GM23338 (cell line): ENCODE data around the gene TMEM217. TPM values are rescaled to one million over a fixed set of nuclear protein-coding genes. Genes with fewer than 3 reads are reported as not detected.

Experiments
- ATAC-seq: fragments of 200-7000 bp; cut with Tn5 transposase; 3 replicates; pipeline ENCODE4 v1.9.1; 2020
- DNase-seq: peaks from one replicate; pipeline ENCODE4 v3.0.0-alpha.2; 2015; ENCODE audit warnings: low spot score
- H2AFZ ChIP-seq: fragments of 200-600 bp; sonication (generic); 2 replicates; pipeline ENCODE4 v1.8.0; 2016; ENCODE audit warnings: antibody characterized with exemption, mild to moderate bottlenecking, moderate library complexity
- H3F3A ChIP-seq: fragments of 200-600 bp; sonication (generic); replicated peaks from 2 replicates; pipeline ENCODE4 v1.8.0; 2017; ENCODE audit warnings: antibody characterized with exemption, mixed run types, low read depth
- H3K27ac ChIP-seq: fragments of 200-600 bp; sonication (generic); 2 replicates; pipeline ENCODE4 v1.6.1; 2016; ENCODE audit warnings: low read depth
- H3K27me3 ChIP-seq: fragments of 200-600 bp; sonication (generic); 2 replicates; pipeline ENCODE4 v1.8.0; 2016; ENCODE audit warnings: mild to moderate bottlenecking, mixed run types, moderate library complexity; ENCODE audit not compliant: insufficient read depth
- H3K36me3 ChIP-seq: fragments of 200-600 bp; sonication (generic); 2 replicates; pipeline ENCODE4 v1.8.0; 2016; ENCODE audit warnings: mild to moderate bottlenecking; ENCODE audit not compliant: insufficient read depth
- H3K4me1 ChIP-seq: fragments of 200-600 bp; sonication (generic); 2 replicates; pipeline ENCODE4 v1.8.0; 2016; ENCODE audit warnings: mild to moderate bottlenecking, moderate library complexity; ENCODE audit not compliant: insufficient read depth
- H3K4me2 ChIP-seq: fragments of 200-600 bp; sonication (generic); 2 replicates; pipeline ENCODE4 v1.7.1; 2017; ENCODE audit warnings: mixed run types
- H3K4me3 ChIP-seq: fragments of 200-600 bp; sonication (generic); 2 replicates; pipeline ENCODE4 v1.6.1; 2016; ENCODE audit warnings: mixed run types
- H3K79me2 ChIP-seq: fragments of 200-600 bp; sonication (generic); replicated peaks from 2 replicates; pipeline ENCODE4 v1.8.0; 2017; ENCODE audit warnings: mild to moderate bottlenecking; ENCODE audit not compliant: insufficient read depth
- H3K9me2 ChIP-seq: fragments of 200-600 bp; sonication (generic); 2 replicates; pipeline ENCODE4 v1.8.0; 2017; ENCODE audit not compliant: insufficient read depth
- H4K20me1 ChIP-seq: fragments of 200-600 bp; sonication (generic); replicated peaks from 2 replicates; pipeline ENCODE4 v1.8.0; 2017; ENCODE audit warnings: mild to moderate bottlenecking; ENCODE audit not compliant: insufficient read depth
- H3K27ac Mint-ChIP-seq: 2 replicates; pipeline ENCODE4 v1.8.0; 2020; ENCODE audit warnings: inconsistent platforms, mild to moderate bottlenecking, moderate library complexity, mixed read lengths
- H3K27me3 Mint-ChIP-seq: 3 replicates; pipeline ENCODE4 v1.8.0; 2022; ENCODE audit warnings: low read depth, mild to moderate bottlenecking, moderate library complexity, mixed read lengths, inconsistent platforms; ENCODE audit not compliant: insufficient read depth, poor library complexity
- H3K36me3 Mint-ChIP-seq: 3 replicates; pipeline ENCODE4 v1.8.0; 2021; ENCODE audit warnings: low read depth, mild to moderate bottlenecking, inconsistent platforms, moderate library complexity, mixed read lengths
- H3K4me1 Mint-ChIP-seq: 3 replicates; pipeline ENCODE4 v1.8.0; 2020; ENCODE audit warnings: mild to moderate bottlenecking, inconsistent platforms, mixed read lengths
- H3K4me3 Mint-ChIP-seq: 3 replicates; pipeline ENCODE4 v1.8.0; 2021; ENCODE audit warnings: moderate library complexity, mild to moderate bottlenecking, inconsistent platforms, mixed read lengths
- H3K9me3 Mint-ChIP-seq: 3 replicates; pipeline ENCODE4 v1.8.0; 2020; ENCODE audit warnings: moderate library complexity, mild to moderate bottlenecking, inconsistent platforms, mixed read lengths
- CREB1 ChIP-seq: fragments of 250-450 bp; sonication (Bioruptor Pico); IDR thresholded peaks from 2 replicates; pipeline ENCODE4 v1.5.0; 2020; ENCODE audit warnings: low read depth, mild to moderate bottlenecking, moderate library complexity
- ETS1 ChIP-seq: IDR thresholded peaks from 2 replicates; pipeline ENCODE4 v1.6.1; 2016; ENCODE audit warnings: antibody characterized with exemption
- EZH2 ChIP-seq: fragments of 200-600 bp; sonication (generic); IDR thresholded peaks from one replicate; pipeline ENCODE4 v1.8.0; 2017; ENCODE audit warnings: antibody characterized with exemption, mild to moderate bottlenecking, low read depth; ENCODE audit not compliant: unreplicated experiment
- EZH2phosphoT487 ChIP-seq: fragments of 200-600 bp; sonication (generic); IDR thresholded peaks from one replicate; pipeline ENCODE4 v1.8.1; 2018; ENCODE audit warnings: antibody characterized with exemption; ENCODE audit not compliant: unreplicated experiment
- JUNB ChIP-seq: IDR thresholded peaks from one replicate; pipeline ENCODE4 v1.6.1; 2016; ENCODE audit warnings: antibody characterized with exemption; ENCODE audit not compliant: unreplicated experiment
- NANOG ChIP-seq: IDR thresholded peaks from 2 replicates; pipeline ENCODE4 v1.6.1; 2016; ENCODE audit warnings: antibody characterized with exemption, borderline replicate concordance
- POLR2AphosphoS5 ChIP-seq: IDR thresholded peaks from 2 replicates; pipeline ENCODE4 v1.6.1; 2016; ENCODE audit warnings: antibody characterized with exemption, low read depth
- REST ChIP-seq: IDR thresholded peaks from one replicate; pipeline ENCODE4 v1.6.1; 2018; ENCODE audit warnings: antibody characterized with exemption; ENCODE audit not compliant: unreplicated experiment
- ZNF114 ChIP-seq: fragments of 250-450 bp; sonication (Bioruptor Pico); IDR thresholded peaks from 2 replicates; pipeline ENCODE4 v1.5.0; 2020; ENCODE audit warnings: mild to moderate bottlenecking, moderate library complexity
- ZNF331 ChIP-seq: fragments of 250-450 bp; sonication (Bioruptor Pico); IDR thresholded peaks from 2 replicates; pipeline ENCODE4 v1.5.0; 2020; ENCODE audit warnings: low read depth, mild to moderate bottlenecking, moderate library complexity
- polyA plus RNA-seq: library from polyadenylated mRNA; unstranded; fragments of >200 nt; fragmentation: Nextera tagmentation; extraction: Ambion mirVana; gene quantifications from 2 replicates; pipeline ENCODE4 v1.2.1, GENCODE V29; 2016
- total RNA-seq: library from RNA; depleted of rRNA; stranded (reverse); fragments of >200 nt; shearing (Covaris generic); gene quantifications from 2 replicates; pipeline ENCODE4 v1.2.3, GENCODE V29; 2014
- TF ChIP-seq, protein P1 (sequence below): fragments of 250-450 bp; sonication (Bioruptor Pico); IDR thresholded peaks from 2 replicates; pipeline ENCODE4 v1.5.0; 2020; ENCODE audit warnings: mild to moderate bottlenecking, moderate library complexity

Gene TMEM217
- total and polyA plus RNA-seq, 2 experiments from 2014 or later = 1.3 TPM; not detected in 1

DNA sequence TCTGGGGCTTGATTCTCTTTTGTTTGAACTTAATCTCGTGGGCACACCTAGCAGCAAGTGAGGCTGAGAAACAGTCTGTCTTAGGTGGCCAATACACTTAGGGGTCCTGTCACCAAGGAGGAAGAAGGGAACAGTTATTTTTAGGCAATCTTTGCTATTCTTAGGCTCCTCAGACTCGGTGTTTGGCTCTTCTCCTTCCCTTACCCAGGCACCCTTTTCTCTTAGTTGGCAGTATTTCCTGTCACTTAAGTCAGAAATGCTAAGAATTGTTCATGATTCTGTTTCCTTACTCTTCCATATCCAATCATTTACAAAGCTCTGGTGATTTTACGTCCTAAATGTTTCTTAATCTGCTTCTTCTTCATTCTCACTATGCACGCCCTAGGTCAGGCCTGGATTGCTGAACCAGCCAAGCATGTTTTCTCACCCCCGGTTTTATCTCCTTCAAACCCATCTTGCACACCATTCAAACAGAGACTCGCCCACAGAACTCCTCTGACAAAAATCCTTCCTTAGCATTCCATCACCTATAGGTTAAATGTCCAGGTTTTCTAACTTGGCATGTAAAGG is 45.2 kb upstream of the TMEM217 start (continued):
- TF ChIP-seq ETS1 = no peak
- no peak for TF ChIP-seq REST
- TF ChIP-seq CREB1 (CRISPR knock-in tag) = no peak
- TF ChIP-seq NANOG = no peak

GRCh38 chr6:37302086-37302686 is 44.2 kb upstream of the TMEM217 start:
- no peak overlapping the region for H3K27ac Mint-ChIP-seq
- TF ChIP-seq EZH2 (no peak), ETS1 (no peak), EZH2phosphoT487 (no peak), JUNB (no peak), ZNF114 (CRISPR knock-in tag) (no peak), POLR2AphosphoS5 (no peak), ZNF331 (CRISPR knock-in tag) (no peak)
- TF ChIP-seq, protein P1, sequence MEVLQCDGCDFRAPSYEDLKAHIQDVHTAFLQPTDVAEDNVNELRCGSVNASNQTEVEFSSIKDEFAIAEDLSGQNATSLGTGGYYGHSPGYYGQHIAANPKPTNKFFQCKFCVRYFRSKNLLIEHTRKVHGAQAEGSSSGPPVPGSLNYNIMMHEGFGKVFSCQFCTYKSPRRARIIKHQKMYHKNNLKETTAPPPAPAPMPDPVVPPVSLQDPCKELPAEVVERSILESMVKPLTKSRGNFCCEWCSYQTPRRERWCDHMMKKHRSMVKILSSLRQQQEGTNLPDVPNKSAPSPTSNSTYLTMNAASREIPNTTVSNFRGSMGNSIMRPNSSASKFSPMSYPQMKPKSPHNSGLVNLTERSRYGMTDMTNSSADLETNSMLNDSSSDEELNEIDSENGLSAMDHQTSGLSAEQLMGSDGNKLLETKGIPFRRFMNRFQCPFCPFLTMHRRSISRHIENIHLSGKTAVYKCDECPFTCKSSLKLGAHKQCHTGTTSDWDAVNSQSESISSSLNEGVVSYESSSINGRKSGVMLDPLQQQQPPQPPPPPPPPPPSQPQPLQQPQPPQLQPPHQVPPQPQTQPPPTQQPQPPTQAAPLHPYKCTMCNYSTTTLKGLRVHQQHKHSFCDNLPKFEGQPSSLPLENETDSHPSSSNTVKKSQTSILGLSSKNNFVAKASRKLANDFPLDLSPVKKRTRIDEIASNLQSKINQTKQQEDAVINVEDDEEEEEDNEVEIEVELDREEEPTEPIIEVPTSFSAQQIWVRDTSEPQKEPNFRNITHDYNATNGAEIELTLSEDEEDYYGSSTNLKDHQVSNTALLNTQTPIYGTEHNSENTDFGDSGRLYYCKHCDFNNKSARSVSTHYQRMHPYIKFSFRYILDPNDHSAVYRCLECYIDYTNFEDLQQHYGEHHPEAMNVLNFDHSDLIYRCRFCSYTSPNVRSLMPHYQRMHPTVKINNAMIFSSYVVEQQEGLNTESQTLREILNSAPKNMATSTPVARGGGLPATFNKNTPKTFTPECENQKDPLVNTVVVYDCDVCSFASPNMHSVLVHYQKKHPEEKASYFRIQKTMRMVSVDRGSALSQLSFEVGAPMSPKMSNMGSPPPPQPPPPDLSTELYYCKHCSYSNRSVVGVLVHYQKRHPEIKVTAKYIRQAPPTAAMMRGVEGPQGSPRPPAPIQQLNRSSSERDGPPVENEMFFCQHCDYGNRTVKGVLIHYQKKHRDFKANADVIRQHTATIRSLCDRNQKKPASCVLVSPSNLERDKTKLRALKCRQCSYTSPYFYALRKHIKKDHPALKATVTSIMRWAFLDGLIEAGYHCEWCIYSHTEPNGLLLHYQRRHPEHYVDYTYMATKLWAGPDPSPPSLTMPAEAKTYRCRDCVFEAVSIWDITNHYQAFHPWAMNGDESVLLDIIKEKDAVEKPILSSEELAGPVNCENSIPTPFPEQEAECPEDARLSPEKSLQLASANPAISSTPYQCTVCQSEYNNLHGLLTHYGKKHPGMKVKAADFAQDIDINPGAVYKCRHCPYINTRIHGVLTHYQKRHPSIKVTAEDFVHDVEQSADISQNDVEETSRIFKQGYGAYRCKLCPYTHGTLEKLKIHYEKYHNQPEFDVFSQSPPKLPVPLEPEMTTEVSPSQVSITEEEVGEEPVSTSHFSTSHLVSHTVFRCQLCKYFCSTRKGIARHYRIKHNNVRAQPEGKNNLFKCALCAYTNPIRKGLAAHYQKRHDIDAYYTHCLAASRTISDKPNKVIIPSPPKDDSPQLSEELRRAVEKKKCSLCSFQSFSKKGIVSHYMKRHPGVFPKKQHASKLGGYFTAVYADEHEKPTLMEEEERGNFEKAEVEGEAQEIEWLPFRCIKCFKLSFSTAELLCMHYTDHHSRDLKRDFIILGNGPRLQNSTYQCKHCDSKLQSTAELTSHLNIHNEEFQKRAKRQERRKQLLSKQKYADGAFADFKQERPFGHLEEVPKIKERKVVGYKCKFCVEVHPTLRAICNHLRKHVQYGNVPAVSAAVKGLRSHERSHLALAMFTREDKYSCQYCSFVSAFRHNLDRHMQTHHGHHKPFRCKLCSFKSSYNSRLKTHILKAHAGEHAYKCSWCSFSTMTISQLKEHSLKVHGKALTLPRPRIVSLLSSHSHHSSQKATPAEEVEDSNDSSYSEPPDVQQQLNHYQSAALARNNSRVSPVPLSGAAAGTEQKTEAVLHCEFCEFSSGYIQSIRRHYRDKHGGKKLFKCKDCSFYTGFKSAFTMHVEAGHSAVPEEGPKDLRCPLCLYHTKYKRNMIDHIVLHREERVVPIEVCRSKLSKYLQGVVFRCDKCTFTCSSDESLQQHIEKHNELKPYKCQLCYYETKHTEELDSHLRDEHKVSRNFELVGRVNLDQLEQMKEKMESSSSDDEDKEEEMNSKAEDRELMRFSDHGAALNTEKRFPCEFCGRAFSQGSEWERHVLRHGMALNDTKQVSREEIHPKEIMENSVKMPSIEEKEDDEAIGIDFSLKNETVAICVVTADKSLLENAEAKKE (CRISPR knock-in tag) = no peak

More at GRCh38 chr6:37302086-37302686, 44.2 kb upstream of the TMEM217 start:
- no peaks in the 10 kb centered on the region for H3K4me1 ChIP-seq
- Mint-ChIP-seq H3K27me3 (no peaks in the 10 kb centered on the region), H3K4me1 (no peaks in the 10 kb centered on the region), H3K36me3 (peaks cover 19% of the 10 kb centered on the region), H3K9me3 (no peaks in the 10 kb centered on the region; the same call in 2 of the 3 replicates), H3K4me3 (no peak overlapping the region)
- H2AFZ ChIP-seq = no peak overlapping the region
- H3K27ac ChIP-seq = no peak overlapping the region
- no peaks in the 10 kb centered on the region for H3K27me3 ChIP-seq
- H4K20me1 ChIP-seq = peaks cover 3% of the 10 kb centered on the region; the same call in 1 of the 2 replicates
- H3K79me2 ChIP-seq = no peaks in the 10 kb centered on the region
- no peaks in the 10 kb centered on the region; the same call in 1 of the 2 replicates for H3K36me3 ChIP-seq
- DNase-seq = no peak
- H3F3A ChIP-seq = no peaks in the 10 kb centered on the region
- ATAC-seq = no peak
- H3K4me3 ChIP-seq = no peak overlapping the region
- H3K9me2 ChIP-seq = no peaks in the 10 kb centered on the region
- H3K4me2 ChIP-seq = no peak overlapping the region
